Psoas muscle (tissue), 8 donors: Measurements from ENCODE around the gene LMF2. TPM values are rescaled to one million over a fixed set of nuclear protein-coding genes. Genes with fewer than 3 reads are reported as not detected.

Experiments used
- ATAC-seq, 4 donors: fragments of 200-7000 bp; cut with Tn5 transposase; one replicate each; pipeline ENCODE4 v1.9.1; 2020; ENCODE audit warnings: moderate library complexity in 3 of 4, mild to moderate bottlenecking in 2 of 4
- DNase-seq, 2 donors: peaks; one replicate each; pipeline ENCODE4 v3.0.0-alpha.2; 2020
- H3K27ac ChIP-seq: fragments of 200-600 bp; one replicate; pipeline ENCODE4 v1.8.0; 2022
- H3K27me3 ChIP-seq, 3 donors: fragments of 200-600 bp in 1 of 3; one replicate each; pipeline versions ENCODE4 v1.6.1 to v1.8.0; 2013 to 2022; ENCODE audit warnings: low read length in 2 of 3, mild to moderate bottlenecking in 2 of 3, moderate library complexity in 1 of 3; ENCODE audit not compliant: insufficient read depth in 3 of 3
- H3K36me3 ChIP-seq, 2 donors: fragments of 200-600 bp in 1 of 2; one replicate each; pipeline versions ENCODE4 v1.6.1 to v1.8.0; 2013 to 2022; ENCODE audit warnings: low read depth in 1 of 2, mild to moderate bottlenecking in 1 of 2, moderate library complexity in 1 of 2; ENCODE audit not compliant: insufficient read depth in 1 of 2
- H3K4me1 ChIP-seq: fragments of 200-600 bp; one replicate; pipeline ENCODE4 v1.8.0; 2022
- H3K4me3 ChIP-seq: fragments of 200-600 bp; one replicate; pipeline ENCODE4 v1.8.0; 2022; ENCODE audit warnings: mild to moderate bottlenecking
- H3K9me3 ChIP-seq: fragments of 200-600 bp; one replicate; pipeline ENCODE4 v1.8.0; 2022
- WGBS, 3 donors: extraction: QIAGEN DNeasy Blood & Tissue Kit; methylation state at CpG; one replicate each; pipeline versions ENCODE4 v1.1.6 to v1.1.7; 2013; 5-methylcytosine and 5-hydroxymethylcytosine counted together
- intact Hi-C, 2 donors: fragments of 100-400 bp; cut with DNase I; formaldehyde crosslinking; loops; one replicate each; pipeline versions ENCODE4 v1.11.0 to v1.14.2; 2022
- polyA plus RNA-seq, 3 donors: library from polyadenylated mRNA; stranded (reverse); fragments of 200-250 nt; gene quantifications; one replicate each; pipeline ENCODE4 v1.2.3, GENCODE V29; 2013
- total RNA-seq, 4 donors: library from RNA; stranded (reverse); fragmentation: NEBNext Ultra II Directional in 2 of 4; extraction: Animal tissue kit (Norgen Biotek cat#: 25700) in 2 of 4; gene quantifications; one replicate each; pipeline versions ENCODE4 v1.2.1 to v1.2.4, GENCODE V29; 2021 to 2023
- TF ChIP-seq, protein P1 (sequence below): fragments of 200-600 bp; IDR thresholded peaks from one replicate; pipeline ENCODE4 v1.8.0; 2022; ENCODE audit warnings: antibody characterized with exemption
- donor health status: healthy with polysubstance abuse.
- donor health status: DM: no; HTN: no; CAD: no; lungs with moderate emphysema.
- donor health status: Bipolar disorder and iron deficiency.
- donor health status: healthy.
- donor health status: DM: yes; HTN: yes; CAD: no.
- donor health status: DM: no; HTN: no; CAD: no.
- donor health status: DM: no; HTN: no; CAD: no.
- donor health status: DM: yes; HTN: yes; CAD: no.

LMF2 gene
- total and polyA plus RNA-seq, 7 donors = 14.9 to 24.1 (median 17.2) TPM

DNA sequence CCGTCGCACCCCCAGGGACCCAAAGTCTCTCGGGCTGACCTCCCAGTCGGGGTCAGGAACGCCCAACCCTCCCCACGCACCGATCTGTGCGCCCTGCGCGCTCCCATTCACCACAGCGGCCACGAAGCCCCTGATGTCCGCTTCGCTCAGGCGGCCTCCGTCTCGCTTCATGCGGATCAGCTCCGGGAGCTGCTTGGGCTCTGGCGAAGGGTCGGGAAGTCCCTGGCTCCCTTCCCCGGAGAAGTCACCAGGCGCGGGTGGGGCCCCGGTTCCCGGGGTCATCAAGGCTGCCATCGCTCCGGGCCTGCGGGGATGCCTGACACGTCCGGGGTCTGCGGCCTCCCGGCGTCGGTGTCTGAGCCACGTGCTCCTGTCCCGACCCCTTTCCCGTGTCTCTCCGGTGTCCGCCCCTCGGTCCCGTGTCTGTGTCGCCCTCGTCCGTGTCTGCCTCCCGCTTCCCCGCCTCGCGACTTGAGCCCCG is 22.0 kb upstream of the LMF2 start:
- intact Hi-C loops = loop anchor here in 1 of 2 donors (5.0 kb wide), 1 partner anchor 33 kb away; the partner anchor contains the start of gene SYCE3
- Histone ChIP-seq H3K4me3 (peak overlapping the region; percentile 69), H3K27me3 (peaks cover 0 to 57% (median 25%) of the 10 kb centered on the region in 3 donors), H3K9me3 (no peaks in the 10 kb centered on the region), H3K27ac (peak overlapping the region; percentile 79), H3K4me1 (peaks cover 26% of the 10 kb centered on the region), H3K36me3 (no peaks in the 10 kb centered on the region)
- TF ChIP-seq, protein P1, sequence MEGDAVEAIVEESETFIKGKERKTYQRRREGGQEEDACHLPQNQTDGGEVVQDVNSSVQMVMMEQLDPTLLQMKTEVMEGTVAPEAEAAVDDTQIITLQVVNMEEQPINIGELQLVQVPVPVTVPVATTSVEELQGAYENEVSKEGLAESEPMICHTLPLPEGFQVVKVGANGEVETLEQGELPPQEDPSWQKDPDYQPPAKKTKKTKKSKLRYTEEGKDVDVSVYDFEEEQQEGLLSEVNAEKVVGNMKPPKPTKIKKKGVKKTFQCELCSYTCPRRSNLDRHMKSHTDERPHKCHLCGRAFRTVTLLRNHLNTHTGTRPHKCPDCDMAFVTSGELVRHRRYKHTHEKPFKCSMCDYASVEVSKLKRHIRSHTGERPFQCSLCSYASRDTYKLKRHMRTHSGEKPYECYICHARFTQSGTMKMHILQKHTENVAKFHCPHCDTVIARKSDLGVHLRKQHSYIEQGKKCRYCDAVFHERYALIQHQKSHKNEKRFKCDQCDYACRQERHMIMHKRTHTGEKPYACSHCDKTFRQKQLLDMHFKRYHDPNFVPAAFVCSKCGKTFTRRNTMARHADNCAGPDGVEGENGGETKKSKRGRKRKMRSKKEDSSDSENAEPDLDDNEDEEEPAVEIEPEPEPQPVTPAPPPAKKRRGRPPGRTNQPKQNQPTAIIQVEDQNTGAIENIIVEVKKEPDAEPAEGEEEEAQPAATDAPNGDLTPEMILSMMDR = no peak
- 3 to 13% (median 6%) methylated on average over 28 to 50 of the region's 50 CpGs for WGBS, 3 donors
- ATAC-seq (no peak), DNase-seq (peak in 1 of 2 donors; percentile 75)

DNA sequence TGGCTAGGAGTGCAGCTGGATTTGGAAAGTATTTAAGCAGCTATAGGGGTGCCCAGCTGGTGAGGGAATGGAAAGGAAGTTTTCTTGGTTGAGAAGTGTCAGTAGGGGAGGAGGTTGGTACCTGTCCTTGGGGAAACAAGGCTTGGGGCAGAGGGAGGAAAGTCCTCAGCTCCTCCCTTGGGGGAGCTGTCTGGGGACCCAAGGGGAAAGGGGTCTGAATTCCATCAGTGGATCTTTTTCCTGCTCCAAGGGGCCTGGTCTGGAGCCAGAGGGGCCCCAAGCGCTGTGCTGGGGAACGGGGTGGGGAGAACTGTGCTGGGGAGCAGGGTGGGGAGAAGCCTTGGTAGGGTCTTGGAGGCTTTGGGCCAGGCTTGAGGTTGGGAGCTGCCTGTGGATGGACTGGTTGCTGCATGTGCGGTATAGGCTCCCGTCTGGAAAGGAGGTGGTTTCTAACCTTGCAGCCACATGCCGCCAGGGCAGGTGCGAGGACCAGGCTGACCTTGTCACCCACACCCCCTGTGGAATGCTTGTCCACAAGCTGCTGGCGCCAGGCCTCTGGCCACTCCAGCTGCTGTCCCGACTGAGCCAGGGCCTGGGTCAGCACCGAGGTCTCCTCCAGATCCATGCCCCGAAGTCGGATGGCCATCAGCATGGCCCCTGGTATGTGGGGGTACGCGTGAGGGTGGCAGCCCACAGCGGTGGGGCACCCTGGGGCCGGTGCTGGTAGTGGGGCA is 21.3 kb upstream of the LMF2 start:
- Histone ChIP-seq H3K27ac (peak overlapping the region; percentile 79), H3K4me1 (peaks cover 32% of the 10 kb centered on the region), H3K9me3 (no peaks in the 10 kb centered on the region), H3K27me3 (peaks cover 0 to 51% (median 25%) of the 10 kb centered on the region in 3 donors), H3K4me3 (peak overlapping the region; percentile 69), H3K36me3 (peaks cover 0 to 2% of the 10 kb centered on the region in 2 donors)
- intact Hi-C loops = loop anchor here in 1 of 2 donors (5.0 kb wide), 1 partner anchor 33 kb away; the partner anchor contains the start of gene SYCE3
- DNase-seq = no peak
- ATAC-seq = no peak
- 31 to 50% (median 44%) methylated on average over 14 to 15 of the region's 15 CpGs for WGBS, 3 donors
- TF ChIP-seq, protein P1 = no peak

DNA sequence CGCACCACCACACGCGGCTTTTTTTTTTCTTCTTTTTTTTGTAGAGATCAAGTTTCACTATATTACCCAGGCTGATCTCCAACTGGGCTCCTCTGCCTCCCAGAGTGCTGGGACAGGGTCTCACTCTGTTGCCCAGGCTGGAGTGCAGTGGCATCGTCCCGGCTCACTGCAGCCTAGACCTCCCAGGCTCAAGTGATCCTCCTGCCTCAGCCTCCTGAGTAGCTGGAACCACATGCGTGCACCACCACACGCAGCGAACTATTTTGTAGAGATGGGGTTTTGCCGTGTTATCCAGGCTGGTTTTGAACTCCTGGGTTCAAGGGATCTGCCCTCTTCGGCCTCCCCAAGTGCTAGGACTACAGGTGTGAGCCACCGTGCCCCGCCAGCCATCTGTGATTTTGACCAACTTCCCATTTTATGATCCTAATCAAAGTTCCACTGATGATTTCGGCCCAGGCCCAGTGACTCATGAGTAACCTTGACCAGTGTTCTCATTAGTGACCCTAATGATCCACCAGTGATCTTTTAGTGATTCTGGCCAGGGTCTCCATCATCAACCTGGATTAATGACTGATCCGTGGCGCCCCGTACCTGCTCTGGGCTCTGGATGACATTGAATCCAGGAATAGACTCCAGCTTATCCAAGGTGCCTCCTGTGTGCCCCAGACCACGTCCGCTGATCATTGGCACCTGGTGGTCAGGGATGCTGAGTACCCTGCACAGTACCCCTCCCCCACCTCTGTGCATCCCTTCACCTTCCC is 20.6 kb upstream of the LMF2 start:
- Histone ChIP-seq H3K36me3 (peaks cover 0 to 9% of the 10 kb centered on the region in 2 donors), H3K27me3 (peaks cover 0 to 44% (median 21%) of the 10 kb centered on the region in 3 donors), H3K4me1 (peaks cover 34% of the 10 kb centered on the region), H3K27ac (no peak overlapping the region), H3K4me3 (peak overlapping the region; percentile 95), H3K9me3 (no peaks in the 10 kb centered on the region)
- ATAC-seq (no peak), DNase-seq (peak in 1 of 2 donors; percentile 16)
- WGBS, 3 donors = 87 to 92% (median 88%) methylated on average over 18 of the region's 18 CpGs
- intact Hi-C loops = loop anchor here in 1 of 2 donors (5.0 kb wide), 1 partner anchor 34 kb away; the partner anchor contains the start of gene SYCE3
- TF ChIP-seq, protein P1 = no peak

DNA sequence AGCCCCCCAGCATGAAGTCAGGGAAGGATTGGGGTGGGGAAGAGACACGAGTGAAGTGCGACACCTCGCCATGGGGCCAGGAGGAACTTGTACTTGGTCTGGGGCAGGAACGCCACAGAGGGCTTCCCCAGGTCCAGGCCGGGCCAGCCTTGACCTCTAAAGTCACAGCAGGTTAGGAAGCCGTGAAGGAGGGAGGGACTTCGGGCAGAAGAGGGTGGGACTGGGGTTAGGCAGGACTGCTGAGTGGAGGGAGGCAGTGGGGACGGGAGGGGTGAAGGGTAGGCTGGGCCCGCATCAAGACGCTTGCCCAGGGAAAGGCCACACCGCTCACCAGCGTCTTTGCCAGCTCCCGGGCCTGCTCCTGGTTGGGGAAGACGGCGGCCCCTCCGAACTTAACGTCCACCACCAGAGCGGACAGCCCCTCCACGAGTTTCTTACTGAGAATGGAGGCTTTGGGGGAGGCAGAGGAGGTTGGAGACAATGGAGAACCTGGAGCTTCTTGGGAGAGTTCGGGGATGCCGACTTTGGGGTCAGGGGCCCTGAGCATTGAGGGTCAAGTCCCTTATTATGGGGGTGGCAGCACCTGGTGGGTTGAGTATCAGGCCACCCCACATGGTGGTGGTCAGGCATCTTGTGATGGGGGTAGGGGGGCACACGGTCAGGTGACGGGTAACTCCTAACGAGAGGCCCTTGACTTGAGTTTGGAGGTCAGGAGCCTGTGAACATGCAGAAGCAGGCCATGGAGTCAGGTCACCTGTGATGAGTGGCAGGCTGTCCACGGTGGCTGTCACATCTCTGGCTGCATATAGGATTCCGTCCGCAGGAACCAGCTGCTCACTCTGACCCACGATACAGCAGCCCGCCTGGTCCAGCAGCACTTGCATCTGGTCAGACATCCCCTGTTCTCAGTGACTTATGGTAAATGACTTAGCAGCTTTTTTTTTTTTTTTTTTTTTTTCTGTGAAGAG is 19.6 kb upstream of the LMF2 start:
- no peak for ATAC-seq
- H3K27ac ChIP-seq = peak overlapping the region; percentile 90
- DNase-seq = peak; percentile 58 to 71
- H3K27me3 ChIP-seq = peaks cover 0 to 34% (median 21%) of the 10 kb centered on the region in 3 donors
- intact Hi-C loops = loop anchor here in 1 of 2 donors (5.0 kb wide), 1 partner anchor 35 kb away; the partner anchor contains the start of gene SYCE3
- H3K9me3 ChIP-seq = no peaks in the 10 kb centered on the region
- TF ChIP-seq, protein P1 = no peak
- H3K36me3 ChIP-seq = peaks cover 0 to 19% of the 10 kb centered on the region in 2 donors
- H3K4me3 ChIP-seq = peak overlapping the region; percentile 95
- peaks cover 33% of the 10 kb centered on the region for H3K4me1 ChIP-seq
- WGBS, 3 donors = 41 to 49% (median 46%) methylated on average over 29 of the region's 29 CpGs
